WTC11 (cell line): ENCODE measurements around the gene RUFY3. TPM values are rescaled to one million over a fixed set of nuclear protein-coding genes. Genes with fewer than 3 reads are reported as not detected.

Experiments
- ATAC-seq: fragments of 200-7000 bp; cut with Tn5 transposase; 2 replicates; pipeline ENCODE4 v1.10.0; 2021; ENCODE audit warnings: mild to moderate bottlenecking, moderate library complexity
- CTCF ChIA-PET: fragments of 300-600 bp; sonication (Branson Sonifier 250); formaldehyde crosslinking; loops from one replicate; lab custom pipeline; 2021; ENCODE audit warnings: antibody characterized with exemption; lab: Charles Lee
- POLR2A ChIA-PET: fragments of 350-600 bp; sonication (Branson Sonifier 250); formaldehyde crosslinking; loops from one replicate; lab custom pipeline; 2021; ENCODE audit warnings: antibody characterized with exemption; lab: Charles Lee
- DNase-seq: peaks from one replicate; pipeline ENCODE4 v3.0.0; 2021; ENCODE audit warnings: low spot score
- H3K27ac Mint-ChIP-seq: 2 replicates; pipeline ENCODE4 v1.8.0; 2021; ENCODE audit warnings: mixed read lengths
- H3K27me3 Mint-ChIP-seq: 2 replicates; pipeline ENCODE4 v1.8.0; 2021; ENCODE audit warnings: low read depth, mild to moderate bottlenecking, moderate library complexity, mixed read lengths
- H3K36me3 Mint-ChIP-seq: 2 replicates; pipeline ENCODE4 v1.8.0; 2021; ENCODE audit warnings: mixed read lengths
- H3K4me1 Mint-ChIP-seq: 2 replicates; pipeline ENCODE4 v1.8.0; 2022; ENCODE audit warnings: mixed read lengths
- H3K4me3 Mint-ChIP-seq: 2 replicates; pipeline ENCODE4 v1.8.0; 2021; ENCODE audit warnings: mild to moderate bottlenecking, moderate library complexity, mixed read lengths
- H3K9me3 Mint-ChIP-seq: 2 replicates; pipeline ENCODE4 v1.8.0; 2021; ENCODE audit warnings: mixed read lengths
- AR ChIP-seq: fragments of 250-450 bp; sonication (Bioruptor Pico); IDR thresholded peaks from 2 replicates; pipeline ENCODE4 v1.9.0; 2021; ENCODE audit warnings: mild to moderate bottlenecking
- CREM ChIP-seq: sonication (generic); formaldehyde crosslinking; IDR thresholded peaks from 2 replicates; pipeline ENCODE4 v1.8.1; 2022; ENCODE audit warnings: mild to moderate bottlenecking, missing genetic modification reagents, moderate library complexity
- FOXP4 ChIP-seq: sonication (generic); formaldehyde crosslinking; IDR thresholded peaks from 2 replicates; pipeline ENCODE4 v1.8.0; 2022; ENCODE audit warnings: mild to moderate bottlenecking, missing genetic modification reagents
- KAT7 ChIP-seq: sonication (generic); formaldehyde crosslinking; IDR thresholded peaks from 2 replicates; pipeline ENCODE4 v1.8.1; 2023; ENCODE audit warnings: missing genetic modification reagents, mild to moderate bottlenecking, borderline replicate concordance
- MAX ChIP-seq: sonication (generic); formaldehyde crosslinking; IDR thresholded peaks from 2 replicates; pipeline ENCODE4 v1.8.0; 2022; ENCODE audit warnings: mild to moderate bottlenecking, missing genetic modification reagents
- MYBL2 ChIP-seq: sonication (generic); formaldehyde crosslinking; IDR thresholded peaks from 2 replicates; pipeline ENCODE4 v1.8.1; 2023; ENCODE audit warnings: mild to moderate bottlenecking, moderate library complexity, missing genetic modification reagents
- RELA ChIP-seq: sonication (generic); formaldehyde crosslinking; IDR thresholded peaks from 2 replicates; pipeline ENCODE4 v1.8.1; 2022; ENCODE audit warnings: missing genetic modification reagents, mild to moderate bottlenecking, borderline replicate concordance
- STAT6 ChIP-seq: sonication (generic); formaldehyde crosslinking; conservative IDR thresholded peaks from 2 replicates; pipeline ENCODE4 v1.8.1; 2023; ENCODE audit warnings: mild to moderate bottlenecking, low read depth, missing genetic modification reagents, moderate library complexity
- ZBTB21 ChIP-seq: sonication (generic); formaldehyde crosslinking; IDR thresholded peaks from 2 replicates; pipeline ENCODE4 v1.8.1; 2023; ENCODE audit warnings: mild to moderate bottlenecking, missing genetic modification reagents, borderline replicate concordance
- ZBTB43 ChIP-seq: sonication (generic); formaldehyde crosslinking; IDR thresholded peaks from 2 replicates; pipeline ENCODE4 v1.8.1; 2023; ENCODE audit warnings: mild to moderate bottlenecking, missing genetic modification reagents
- ZNF512 ChIP-seq: sonication (generic); formaldehyde crosslinking; IDR thresholded peaks from 2 replicates; pipeline ENCODE4 v1.8.1; 2022; ENCODE audit warnings: missing genetic modification reagents, borderline replicate concordance
- ZNF532 ChIP-seq: fragments of 250-450 bp; sonication (Bioruptor Pico); IDR thresholded peaks from 2 replicates; pipeline ENCODE4 v1.9.0; 2021; ENCODE audit warnings: mild to moderate bottlenecking, borderline replicate concordance
- total RNA-seq: library from RNA; stranded (reverse); gene quantifications from 3 replicates; pipeline ENCODE4 v1.2.3, GENCODE V29; 2021

Gene RUFY3
- total RNA-seq, 1 experiment from 2014 or later: 49.0 TPM

- Mint-ChIP-seq H3K4me1 (peaks cover 10% of the 10 kb centered on the region), H3K27ac (no peak overlapping the region), H3K27me3 (no peaks in the 10 kb centered on the region), H3K4me3 (no peak overlapping the region), H3K36me3 (peaks cover 56% of the 10 kb centered on the region), H3K9me3 (no peaks in the 10 kb centered on the region)
- ATAC-seq: no peak
- CTCF ChIA-PET: interaction anchor here (0.6 kb wide), 1 partner anchor 118 kb away, joined by 3 read pairs; no protein-coding TSS in a partner anchor
- POLR2A ChIA-PET: no interaction called here
- no peak for DNase-seq
- TF ChIP-seq MAX (CRISPR knock-in tag): no peak
- no peak for TF ChIP-seq FOXP4 (CRISPR knock-in tag)
- TF ChIP-seq AR (CRISPR knock-in tag): no peak
- TF ChIP-seq KAT7 (CRISPR knock-in tag): no peak
These were observed 111.9 kb downstream of the RUFY3 start for GRCh38 chr4:70833675-70834074.

GRCh38 chr4:70836081-70836480, 114.3 kb downstream of the RUFY3 start:
- Mint-ChIP-seq H3K36me3 (peaks cover 40% of the 10 kb centered on the region), H3K4me1 (peaks cover 10% of the 10 kb centered on the region), H3K27me3 (no peaks in the 10 kb centered on the region)
- CTCF ChIA-PET: no interaction called here
- ATAC-seq: no peak
- no peak for DNase-seq
- no peak for TF ChIP-seq ZBTB43 (CRISPR knock-in tag)
- TF ChIP-seq STAT6 (CRISPR knock-in tag): no peak
- TF ChIP-seq ZNF512 (CRISPR knock-in tag): no peak
- TF ChIP-seq RELA (CRISPR knock-in tag): no peak
- TF ChIP-seq CREM: no peak
- TF ChIP-seq MYBL2 (CRISPR knock-in tag): no peak
- no peak for TF ChIP-seq ZBTB21
- TF ChIP-seq ZNF532 (CRISPR knock-in tag): no peak
- TF ChIP-seq, all 79 proteins: peak for 0
- H3K27ac Mint-ChIP-seq: no peak overlapping the region
- no peak overlapping the region for H3K4me3 Mint-ChIP-seq
- no peaks in the 10 kb centered on the region for H3K9me3 Mint-ChIP-seq
- POLR2A ChIA-PET: no interaction called here
